ENCODE measurements around the gene ADARB1. TPM values are rescaled to one million over a fixed set of nuclear protein-coding genes. Genes with fewer than 3 reads are reported as not detected.

The ADARB1 gene
- total and polyA plus RNA-seq, 9 donors = 6.0 to 23.7 (median 16.3) TPM

- Histone ChIP-seq H3K36me3 (no peaks in the 10 kb centered on the region), H3K4me1 (ENCODE audit: insufficient read depth) (peaks cover 10% of the 10 kb centered on the region), H3K27ac (no peak overlapping the region), H3K4me3 (no peak overlapping the region), H3K27me3 (no peaks in the 10 kb centered on the region), H3K9me3 (no peaks in the 10 kb centered on the region)
- intact Hi-C loops (cut with DNase I) = loop anchor here (5.0 to 10.0 kb wide), 6 partner anchors 60 to 690 kb away; partner anchors contain the start of gene ADARB1 (in 1 of the 4)
- 92 to 98% (median 94%) methylated on average over 29 of the region's 29 CpGs for WGBS, 3 donors
- TF ChIP-seq POLR2A (IDR thresholded peaks at IDR 0.05) (no peak), EP300 (IDR thresholded peaks at IDR 0.05) (no peak)
- TF ChIP-seq, protein P1, sequence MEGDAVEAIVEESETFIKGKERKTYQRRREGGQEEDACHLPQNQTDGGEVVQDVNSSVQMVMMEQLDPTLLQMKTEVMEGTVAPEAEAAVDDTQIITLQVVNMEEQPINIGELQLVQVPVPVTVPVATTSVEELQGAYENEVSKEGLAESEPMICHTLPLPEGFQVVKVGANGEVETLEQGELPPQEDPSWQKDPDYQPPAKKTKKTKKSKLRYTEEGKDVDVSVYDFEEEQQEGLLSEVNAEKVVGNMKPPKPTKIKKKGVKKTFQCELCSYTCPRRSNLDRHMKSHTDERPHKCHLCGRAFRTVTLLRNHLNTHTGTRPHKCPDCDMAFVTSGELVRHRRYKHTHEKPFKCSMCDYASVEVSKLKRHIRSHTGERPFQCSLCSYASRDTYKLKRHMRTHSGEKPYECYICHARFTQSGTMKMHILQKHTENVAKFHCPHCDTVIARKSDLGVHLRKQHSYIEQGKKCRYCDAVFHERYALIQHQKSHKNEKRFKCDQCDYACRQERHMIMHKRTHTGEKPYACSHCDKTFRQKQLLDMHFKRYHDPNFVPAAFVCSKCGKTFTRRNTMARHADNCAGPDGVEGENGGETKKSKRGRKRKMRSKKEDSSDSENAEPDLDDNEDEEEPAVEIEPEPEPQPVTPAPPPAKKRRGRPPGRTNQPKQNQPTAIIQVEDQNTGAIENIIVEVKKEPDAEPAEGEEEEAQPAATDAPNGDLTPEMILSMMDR (IDR thresholded peaks at IDR 0.05) = no peak
- no peak for DNase-seq
Measured at GRCh38 chr21:45134279-45135076, 60.1 kb downstream of the ADARB1 start.

DNA sequence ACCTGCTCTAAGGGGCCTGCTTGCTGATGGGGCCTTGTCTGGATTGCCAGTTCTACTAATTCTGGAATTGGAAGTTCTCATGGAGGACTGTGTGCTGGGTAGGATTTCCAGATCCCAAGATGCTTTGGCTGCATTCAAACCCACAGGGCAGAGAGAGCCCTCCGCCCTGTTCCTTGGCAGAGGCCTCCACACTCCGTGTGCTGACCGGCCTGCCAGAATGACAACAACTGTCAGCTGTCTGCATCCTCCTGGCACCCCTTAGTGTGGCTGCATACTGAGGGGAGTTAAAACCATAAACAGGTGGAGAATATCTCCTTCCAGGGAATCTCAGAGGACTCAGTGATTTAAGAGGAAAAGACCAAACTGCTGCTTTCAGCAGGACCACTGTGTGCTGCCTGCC, 60.7 kb downstream of the ADARB1 start:
- 52 to 74% (median 58%) methylated on average over 3 of the region's 3 CpGs for WGBS, 3 donors
- no peak for DNase-seq
- Histone ChIP-seq H3K36me3 (no peaks in the 10 kb centered on the region), H3K27me3 (no peaks in the 10 kb centered on the region), H3K27ac (no peak overlapping the region), H3K4me1 (ENCODE audit: insufficient read depth) (peaks cover 7% of the 10 kb centered on the region), H3K4me3 (no peak overlapping the region), H3K9me3 (no peaks in the 10 kb centered on the region)
- intact Hi-C loops (cut with DNase I) = loop anchor here (5.0 to 10.0 kb wide), 6 partner anchors 60 to 690 kb away; partner anchors contain the start of gene ADARB1 (in 1 of the 4)
- TF ChIP-seq EP300 (IDR thresholded peaks at IDR 0.05) (no peak), POLR2A (IDR thresholded peaks at IDR 0.05) (no peak)
- TF ChIP-seq, protein P1 (IDR thresholded peaks at IDR 0.05) = no peak

- intact Hi-C loops (cut with DNase I) = loop anchor here (2.0 to 10.0 kb wide), 7 partner anchors 61 to 689 kb away; partner anchors contain the start of gene ADARB1 (in 1 of the 4)
- Histone ChIP-seq H3K27ac (no peak overlapping the region), H3K4me1 (ENCODE audit: insufficient read depth) (peaks cover 7% of the 10 kb centered on the region), H3K27me3 (no peaks in the 10 kb centered on the region), H3K4me3 (no peak overlapping the region), H3K36me3 (no peaks in the 10 kb centered on the region), H3K9me3 (no peaks in the 10 kb centered on the region)
- 90 to 92% (median 91%) methylated on average over 9 of the region's 9 CpGs for WGBS, 3 donors
- TF ChIP-seq, protein P1 (IDR thresholded peaks at IDR 0.05) = no peak
- TF ChIP-seq POLR2A (IDR thresholded peaks at IDR 0.05) (no peak), EP300 (IDR thresholded peaks at IDR 0.05) (no peak)
- no peak for DNase-seq
Measured at GRCh38 chr21:45135868-45136267, 61.5 kb downstream of the ADARB1 start.

DNA sequence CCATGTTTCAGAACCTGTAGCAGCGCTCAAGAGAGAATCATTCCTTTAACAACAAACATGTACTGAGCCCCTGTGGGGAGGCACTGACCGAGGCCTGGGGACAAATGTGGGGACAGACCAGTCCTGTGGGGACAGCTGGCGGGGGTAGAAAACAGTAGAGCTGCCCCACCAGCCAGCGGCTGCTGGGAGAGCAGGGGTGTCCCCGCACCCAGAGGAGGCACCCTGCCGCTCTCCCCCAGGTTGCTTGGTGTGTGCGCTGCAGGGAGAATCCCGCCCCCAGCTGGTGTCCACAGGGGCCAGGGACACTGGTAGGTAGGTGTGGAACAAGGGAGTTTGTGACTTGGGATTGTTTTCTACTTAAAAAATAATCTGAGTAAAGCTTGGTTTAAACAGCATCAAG, 62.1 kb downstream of the ADARB1 start:
- no peak overlapping the region for H3K4me3 ChIP-seq
- 75 to 88% (median 84%) methylated on average over 8 of the region's 8 CpGs for WGBS, 3 donors
- TF ChIP-seq EP300 (IDR thresholded peaks at IDR 0.05) (no peak), POLR2A (IDR thresholded peaks at IDR 0.05) (no peak)
- TF ChIP-seq, protein P1 (IDR thresholded peaks at IDR 0.05) = no peak
- no peak overlapping the region for H3K27ac ChIP-seq
- DNase-seq = no peak
- no peaks in the 10 kb centered on the region for H3K36me3 ChIP-seq
- H3K9me3 ChIP-seq = no peaks in the 10 kb centered on the region
- peaks cover 2% of the 10 kb centered on the region for H3K4me1 ChIP-seq (ENCODE audit: insufficient read depth)
- no peaks in the 10 kb centered on the region for H3K27me3 ChIP-seq
- intact Hi-C loops (cut with DNase I) = loop anchor here (2.0 to 10.0 kb wide), 7 partner anchors 62 to 688 kb away; partner anchors contain the start of gene ADARB1 (in 1 of the 4)

Measured in ovary (tissue), 9 donors.